Measurements from ENCODE around the gene MTERF1.
"Not testable (repeated sequence)": the region's sequence is repeated elsewhere in the genome, so short reads cannot be mapped to it uniquely, and the experiment has no call there.

DNA sequence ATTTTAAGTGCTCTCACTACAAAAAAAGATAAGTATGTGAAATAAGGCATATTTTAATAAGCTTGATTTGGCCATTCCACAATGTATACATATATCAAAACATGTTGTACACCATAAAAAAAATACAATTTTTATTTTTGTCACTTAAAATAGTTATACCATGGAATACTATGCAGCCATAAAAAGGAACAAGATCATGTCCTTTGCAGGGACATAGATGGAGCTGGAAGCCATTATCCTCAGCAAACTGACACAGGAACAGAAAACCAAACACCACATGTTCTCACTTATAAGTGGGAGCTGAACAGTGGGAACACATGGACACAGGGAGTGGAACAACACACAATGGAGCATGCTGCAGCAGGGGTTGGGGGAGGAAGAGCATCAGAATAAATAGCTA lies 15.9 kb downstream of the MTERF1 start:
- not testable (repeated sequence) for TF ChIP-seq EZH2 (IDR thresholded peaks at IDR 0.05; ENCODE audit: insufficient read depth, poor library complexity, severe bottlenecking); EZH2phosphoT487 (IDR thresholded peaks at IDR 0.05; ENCODE audit: insufficient read depth, low read depth)

Data from GM23248 (cell line).